CD8-positive, alpha-beta memory T cell (primary cell): ENCODE data around the gene NDUFV1. TPM values are rescaled to one million over a fixed set of nuclear protein-coding genes. Genes with fewer than 3 reads are reported as not detected.
A peak's percentile ranks its signal among the peaks of the same experiment; 100 is the strongest.

Experiments used
- CTCF ChIA-PET: fragments of 350-600 bp; sonication (Branson Sonifier 250); formaldehyde crosslinking; loops from one replicate; lab custom pipeline; 2021; ENCODE audit warnings: antibody characterized with exemption; lab: Charles Lee
- POLR2A ChIA-PET: fragments of 350-600 bp; sonication (Branson Sonifier 250); formaldehyde crosslinking; loops from one replicate; lab custom pipeline; 2021; ENCODE audit warnings: antibody characterized with exemption; lab: Charles Lee
- DNase-seq, 5 donors: peaks; one replicate each; pipeline versions ENCODE4 v3.0.0 to v3.0.0-alpha.2; 2020 to 2022; ENCODE audit warnings: mixed read lengths in 1 of 5
- H3K27ac ChIP-seq: one replicate; pipeline ENCODE4 v1.7.0; 2013; ENCODE audit warnings: low read depth, mild to moderate bottlenecking, low read length, moderate library complexity
- H3K27me3 ChIP-seq: 2 replicates; pipeline ENCODE4 v1.7.0; 2013; ENCODE audit warnings: low read length, mild to moderate bottlenecking; ENCODE audit not compliant: insufficient read depth, poor library complexity, severe bottlenecking
- H3K36me3 ChIP-seq: 2 replicates; pipeline ENCODE4 v1.7.0; 2013; ENCODE audit warnings: mild to moderate bottlenecking, low read length, moderate library complexity; ENCODE audit not compliant: insufficient read depth
- H3K4me1 ChIP-seq: 2 replicates; pipeline ENCODE4 v1.7.0; 2013; ENCODE audit warnings: mild to moderate bottlenecking, low read length, moderate library complexity; ENCODE audit not compliant: insufficient read depth
- H3K4me3 ChIP-seq: 2 replicates; pipeline ENCODE4 v1.7.0; 2013; ENCODE audit warnings: mild to moderate bottlenecking, low read length
- H3K9me3 ChIP-seq: 2 replicates; pipeline ENCODE4 v1.7.0; 2013; ENCODE audit warnings: mild to moderate bottlenecking, low read length
- H3K27ac Mint-ChIP-seq, 8 donors: one replicate each; pipeline ENCODE4 v1.8.0; 2020 to 2021; ENCODE audit warnings: mixed read lengths in 8 of 8, mild to moderate bottlenecking in 6 of 8, inconsistent platforms in 3 of 8, moderate library complexity in 3 of 8
- H3K27me3 Mint-ChIP-seq, 2 donors: one replicate each; pipeline ENCODE4 v1.8.0; 2020 to 2021; ENCODE audit warnings: mixed read lengths in 2 of 2, mild to moderate bottlenecking in 1 of 2, moderate library complexity in 1 of 2
- H3K36me3 Mint-ChIP-seq, 3 donors: one replicate each; pipeline ENCODE4 v1.8.0; 2020 to 2021; ENCODE audit warnings: mixed read lengths in 3 of 3, inconsistent platforms in 1 of 3, mild to moderate bottlenecking in 1 of 3
- H3K4me1 Mint-ChIP-seq, 3 donors: one replicate each; pipeline ENCODE4 v1.8.0; 2020 to 2021; ENCODE audit warnings: mixed read lengths in 3 of 3, inconsistent platforms in 1 of 3, mild to moderate bottlenecking in 1 of 3
- H3K4me3 Mint-ChIP-seq, 7 donors: one replicate each; pipeline ENCODE4 v1.8.0; 2020 to 2021; ENCODE audit warnings: mixed read lengths in 7 of 7, mild to moderate bottlenecking in 6 of 7, moderate library complexity in 4 of 7, inconsistent platforms in 2 of 7
- H3K9me3 Mint-ChIP-seq, 5 donors: one replicate each; pipeline ENCODE4 v1.8.0; 2020 to 2022; ENCODE audit warnings: mixed read lengths in 5 of 5, mild to moderate bottlenecking in 3 of 5, moderate library complexity in 2 of 5, inconsistent platforms in 1 of 5
- polyA plus RNA-seq: library from polyadenylated mRNA; unstranded; fragments of 300-500 nt; fragmentation: Illumina TruSeq; gene quantifications from one replicate; pipeline ENCODE4 v1.2.3, GENCODE V29; 2021
- total RNA-seq, 2 experiments: library from RNA; stranded (reverse); gene quantifications; one replicate each; pipeline ENCODE4 v1.2.3, GENCODE V29; 2021

NDUFV1 gene
- total and polyA plus RNA-seq, 3 experiments from 2014 or later = 140 to 326 (median 321) TPM

- Mint-ChIP-seq H3K4me1 (peaks cover 28 to 47% (median 41%) of the 10 kb centered on the region in 3 donors), H3K4me3 (peak within 1 kb of the TSS; percentile 86 to 95 (median 90)), H3K27me3 (peaks cover 4 to 10% of the 10 kb centered on the region in 2 donors), H3K27ac (peak within 1 kb of the TSS; percentile 41 to 98 (median 93)), H3K36me3 (peaks cover 0 to 11% (median 3%) of the 10 kb centered on the region in 3 donors), H3K9me3 (no peaks in the 10 kb centered on the region)
- POLR2A ChIA-PET = interaction anchor here (0.6 to 1.0 kb wide), 2 partner anchors 8 to 19 kb away, joined by 3 to 4 read pairs; no protein-coding TSS in a partner anchor
- peaks cover 29% of the 10 kb centered on the region for H3K4me1 ChIP-seq
- peak within 1 kb of the TSS; percentile 55 for H3K4me3 ChIP-seq
- CTCF ChIA-PET = interaction anchor here (1.0 to 1.5 kb wide), 4 partner anchors 14 to 32 kb away, joined by 3 to 6 read pairs (median 4); no protein-coding TSS in a partner anchor
- peak within 1 kb of the TSS; percentile 65 for H3K27ac ChIP-seq
- H3K9me3 ChIP-seq = no peaks in the 10 kb centered on the region
- DNase-seq = peak; percentile 70 to 87 (median 74)
- no peaks in the 10 kb centered on the region for H3K27me3 ChIP-seq
- H3K36me3 ChIP-seq = no peaks in the 10 kb centered on the region
These were observed 23.2 kb upstream of the NDUFV1 start, which contains the start of gene GSTP1 for GRCh38 chr11:67583247-67584204. Gene GSTP1 (plus strand): TSS chr11:67583812. CDS start chr11:67583844, 32 bp downstream.

GRCh38 chr11:67584205-67584880, 22.4 kb upstream of the NDUFV1 start:
- peaks cover 25 to 42% (median 38%) of the 10 kb centered on the region in 3 donors for H3K4me1 Mint-ChIP-seq
- peaks cover 27% of the 10 kb centered on the region for H3K4me1 ChIP-seq
- CTCF ChIA-PET = no interaction called here

GRCh38 chr11:67584881-67585873, 21.6 kb upstream of the NDUFV1 start:
- Histone ChIP-seq H3K4me1 (peaks cover 20% of the 10 kb centered on the region), H3K9me3 (no peaks in the 10 kb centered on the region)
- peaks cover 0 to 4% of the 10 kb centered on the region in 2 donors for H3K27me3 Mint-ChIP-seq

More at GRCh38 chr11:67584205-67584880, 22.4 kb upstream of the NDUFV1 start:
- peak in 2 of 5 donors; percentile 19 to 26 for DNase-seq
- H3K36me3 Mint-ChIP-seq = peaks cover 0 to 11% (median 3%) of the 10 kb centered on the region in 3 donors
- peak overlapping the region; percentile 65 for H3K27ac ChIP-seq
- peak overlapping the region; percentile 41 to 98 (median 86) for H3K27ac Mint-ChIP-seq
- H3K9me3 Mint-ChIP-seq = no peaks in the 10 kb centered on the region
- H3K27me3 Mint-ChIP-seq = peaks cover 4 to 6% of the 10 kb centered on the region in 2 donors
- H3K27me3 ChIP-seq = no peaks in the 10 kb centered on the region
- no peaks in the 10 kb centered on the region for H3K36me3 ChIP-seq
- H3K4me3 Mint-ChIP-seq = peak overlapping the region; percentile 51 to 90 (median 74)
- H3K9me3 ChIP-seq = no peaks in the 10 kb centered on the region
- H3K4me3 ChIP-seq = peak overlapping the region; percentile 55
- POLR2A ChIA-PET = interaction anchor here (0.6 to 1.0 kb wide), 2 partner anchors 8 to 18 kb away, joined by 3 to 4 read pairs; no protein-coding TSS in a partner anchor

DNA sequence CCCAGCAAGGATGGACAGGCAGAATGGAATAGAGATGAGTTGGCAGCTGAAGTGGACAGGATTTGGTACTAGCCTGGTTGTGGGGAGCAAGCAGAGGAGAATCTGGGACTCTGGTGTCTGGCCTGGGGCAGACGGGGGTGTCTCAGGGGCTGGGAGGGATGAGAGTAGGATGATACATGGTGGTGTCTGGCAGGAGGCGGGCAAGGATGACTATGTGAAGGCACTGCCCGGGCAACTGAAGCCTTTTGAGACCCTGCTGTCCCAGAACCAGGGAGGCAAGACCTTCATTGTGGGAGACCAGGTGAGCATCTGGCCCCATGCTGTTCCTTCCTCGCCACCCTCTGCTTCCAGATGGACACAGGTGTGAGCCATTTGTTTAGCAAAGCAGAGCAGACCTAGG, 20.8 kb upstream of the NDUFV1 start:
- H3K36me3 Mint-ChIP-seq = peaks cover 0 to 11% (median 3%) of the 10 kb centered on the region in 3 donors
- ChIA-PET POLR2A (no interaction called here), CTCF (interaction anchor here (1.4 kb wide), 1 partner anchor 28 kb away, joined by 4 read pairs; no protein-coding TSS in a partner anchor)
- DNase-seq = no peak
- no peak overlapping the region for H3K27ac ChIP-seq
- peak overlapping the region in 5 of 7 donors; percentile 14 to 68 (median 42) for H3K4me3 Mint-ChIP-seq
- no peaks in the 10 kb centered on the region for H3K9me3 Mint-ChIP-seq
- no peaks in the 10 kb centered on the region for H3K36me3 ChIP-seq
- H3K9me3 ChIP-seq = no peaks in the 10 kb centered on the region
- peaks cover 20% of the 10 kb centered on the region for H3K4me1 ChIP-seq
- peak overlapping the region; percentile 6 to 92 (median 80) for H3K27ac Mint-ChIP-seq
- no peak overlapping the region for H3K4me3 ChIP-seq
- peaks cover 23 to 35% (median 30%) of the 10 kb centered on the region in 3 donors for H3K4me1 Mint-ChIP-seq
- no peaks in the 10 kb centered on the region for H3K27me3 ChIP-seq
- H3K27me3 Mint-ChIP-seq = peaks cover 0 to 4% of the 10 kb centered on the region in 2 donors

More at GRCh38 chr11:67584881-67585873, 21.6 kb upstream of the NDUFV1 start:
- Mint-ChIP-seq H3K9me3 (no peaks in the 10 kb centered on the region), H3K27ac (peak overlapping the region; percentile 41 to 95 (median 84)), H3K4me3 (peak overlapping the region; percentile 51 to 86 (median 74)), H3K4me1 (peaks cover 23 to 35% (median 30%) of the 10 kb centered on the region in 3 donors), H3K36me3 (peaks cover 0 to 11% (median 3%) of the 10 kb centered on the region in 3 donors)
- ChIA-PET POLR2A (no interaction called here), CTCF (interaction anchor here (1.4 kb wide), 1 partner anchor 29 kb away, joined by 4 read pairs; no protein-coding TSS in a partner anchor)
- DNase-seq = peak in 1 of 5 donors; percentile 18
- Histone ChIP-seq H3K27ac (peak overlapping the region; percentile 65), H3K4me3 (no peak overlapping the region), H3K27me3 (no peaks in the 10 kb centered on the region), H3K36me3 (no peaks in the 10 kb centered on the region)

DNA sequence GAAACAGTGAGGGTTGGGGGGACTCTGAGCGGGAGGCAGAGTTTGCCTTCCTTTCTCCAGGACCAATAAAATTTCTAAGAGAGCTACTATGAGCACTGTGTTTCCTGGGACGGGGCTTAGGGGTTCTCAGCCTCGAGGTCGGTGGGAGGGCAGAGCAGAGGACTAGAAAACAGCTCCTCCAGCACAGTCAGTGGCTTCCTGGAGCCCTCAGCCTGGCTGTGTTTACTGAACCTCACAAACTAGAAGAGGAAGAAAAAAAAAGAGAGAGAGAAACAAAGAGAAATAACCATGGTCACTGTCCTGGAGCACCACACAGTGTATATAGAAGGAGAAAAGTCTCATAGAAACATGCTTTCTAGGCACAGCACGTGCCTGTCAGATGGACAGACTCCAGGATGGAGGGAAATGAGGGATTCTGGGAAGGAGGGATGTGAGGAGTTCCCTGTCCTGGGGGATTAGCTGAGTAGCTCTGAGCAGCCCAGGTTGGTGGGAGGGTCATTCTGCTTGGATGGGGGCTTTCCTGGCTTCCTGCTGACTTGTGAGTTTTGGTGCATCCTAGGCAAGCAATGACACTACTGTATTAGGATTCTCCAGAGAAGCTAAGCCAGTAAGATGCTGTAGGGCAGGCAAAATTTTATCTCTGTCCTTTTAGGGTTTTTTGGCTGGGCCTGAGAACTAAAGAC, 20.0 kb upstream of the NDUFV1 start:
- ChIA-PET CTCF (interaction anchor here (1.4 kb wide), 1 partner anchor 27 kb away, joined by 4 read pairs; no protein-coding TSS in a partner anchor), POLR2A (no interaction called here)
- H3K4me1 ChIP-seq = peaks cover 20% of the 10 kb centered on the region

DNA sequence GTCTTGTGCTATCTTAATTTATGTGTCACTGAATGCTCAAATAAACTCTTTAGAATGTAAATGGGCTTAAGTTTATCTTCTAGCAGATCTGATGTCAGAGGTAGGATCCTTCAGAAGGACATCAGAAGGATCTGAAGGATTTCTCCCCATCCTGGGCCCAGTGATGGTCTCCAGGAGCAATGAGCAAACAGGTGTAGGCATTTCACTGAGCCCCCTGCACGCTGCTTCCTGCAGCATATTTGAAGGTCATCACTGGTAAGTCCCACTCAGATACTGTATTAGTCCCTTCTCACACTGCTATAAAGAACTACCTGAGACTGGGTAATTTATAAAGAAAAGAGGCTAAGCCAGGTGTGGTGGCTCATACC, 18.6 kb upstream of the NDUFV1 start:
- Histone ChIP-seq H3K9me3 (no peaks in the 10 kb centered on the region), H3K36me3 (no peaks in the 10 kb centered on the region), H3K4me3 (no peak overlapping the region), H3K27me3 (no peaks in the 10 kb centered on the region), H3K27ac (no peak overlapping the region), H3K4me1 (peaks cover 10% of the 10 kb centered on the region)
- H3K4me1 Mint-ChIP-seq = peaks cover 13 to 22% (median 20%) of the 10 kb centered on the region in 3 donors
- H3K36me3 Mint-ChIP-seq = peaks cover 0 to 11% (median 3%) of the 10 kb centered on the region in 3 donors
- H3K27ac Mint-ChIP-seq = peak overlapping the region in 4 of 8 donors; percentile 33 to 83 (median 46)
- DNase-seq = no peak
- no peaks in the 10 kb centered on the region for H3K9me3 Mint-ChIP-seq
- H3K4me3 Mint-ChIP-seq = no peak overlapping the region
- ChIA-PET POLR2A (no interaction called here), CTCF (no interaction called here)
- no peaks in the 10 kb centered on the region for H3K27me3 Mint-ChIP-seq

More for the DNA sequence above, 20.0 kb upstream of the NDUFV1 start:
- Histone ChIP-seq H3K27ac (no peak overlapping the region), H3K27me3 (no peaks in the 10 kb centered on the region), H3K36me3 (no peaks in the 10 kb centered on the region), H3K9me3 (no peaks in the 10 kb centered on the region), H3K4me3 (no peak overlapping the region)
- Mint-ChIP-seq H3K27ac (peak overlapping the region in 7 of 8 donors; percentile 23 to 92 (median 61)), H3K4me1 (peaks cover 23 to 34% (median 30%) of the 10 kb centered on the region in 3 donors), H3K27me3 (peaks cover 0 to 2% of the 10 kb centered on the region in 2 donors), H3K9me3 (no peaks in the 10 kb centered on the region), H3K36me3 (peaks cover 0 to 11% (median 3%) of the 10 kb centered on the region in 3 donors), H3K4me3 (peak overlapping the region in 1 of 7 donors; percentile 14)
- no peak for DNase-seq
